NCI-H1105 treated with DMSO at 0.1 percent for 48 hours (cell line): ENCODE data around the gene CYP27A1.
A peak's percentile ranks its signal among the peaks of the same experiment; 100 is the strongest.
"Not testable (repeated sequence)": the region's sequence is repeated elsewhere in the genome, so short reads cannot be mapped to it uniquely, and the experiment has no call there.

Experiments
- DNase-seq: peaks from one replicate; lab custom pipeline; 2025; lab: John Stamatoyannopoulos, UW

Gene CYP27A1

DNA sequence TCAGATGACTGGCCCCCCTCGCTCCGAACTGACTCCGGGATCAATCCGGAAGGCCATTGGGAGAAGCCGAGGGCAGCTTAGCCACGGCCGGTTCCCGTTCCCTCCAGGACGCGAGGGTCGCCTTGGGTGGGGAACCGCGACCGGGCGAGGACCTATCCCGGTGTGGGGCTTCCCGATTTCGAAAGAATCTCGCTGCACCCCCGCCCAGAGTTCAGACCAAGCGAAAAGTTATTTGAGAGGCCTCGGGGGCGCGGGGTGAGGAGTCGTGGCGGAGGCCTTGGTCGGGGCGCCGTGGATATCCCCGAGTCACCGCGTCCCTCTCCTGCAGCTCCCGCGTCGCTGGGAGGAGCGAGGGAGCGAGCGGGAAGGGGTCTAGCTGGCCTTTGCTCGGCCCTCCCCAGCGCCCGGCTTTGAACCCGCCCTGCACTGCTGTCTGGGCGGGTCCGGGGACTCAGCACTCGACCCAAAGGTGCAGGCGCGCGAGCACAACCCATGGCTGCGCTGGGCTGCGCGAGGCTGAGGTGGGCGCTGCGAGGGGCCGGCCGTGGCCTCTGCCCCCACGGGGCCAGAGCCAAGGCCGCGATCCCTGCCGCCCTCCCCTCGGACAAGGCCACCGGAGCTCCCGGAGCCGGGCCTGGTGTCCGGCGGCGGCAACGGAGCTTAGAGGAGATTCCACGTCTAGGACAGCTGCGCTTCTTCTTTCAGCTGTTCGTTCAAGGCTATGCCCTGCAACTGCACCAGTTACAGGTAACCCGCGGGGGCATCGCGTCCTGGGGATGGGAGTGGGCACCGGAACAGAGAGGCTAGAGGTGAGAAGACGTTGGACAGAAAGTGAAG, at the start of gene CYP27A1:
CYP27A1 (plus strand) TSS at position 457 of the 837 bp plus-strand sequence; CDS start at position 493, 36 bp downstream.
- DNase-seq, result peak; percentile 40

DNA sequence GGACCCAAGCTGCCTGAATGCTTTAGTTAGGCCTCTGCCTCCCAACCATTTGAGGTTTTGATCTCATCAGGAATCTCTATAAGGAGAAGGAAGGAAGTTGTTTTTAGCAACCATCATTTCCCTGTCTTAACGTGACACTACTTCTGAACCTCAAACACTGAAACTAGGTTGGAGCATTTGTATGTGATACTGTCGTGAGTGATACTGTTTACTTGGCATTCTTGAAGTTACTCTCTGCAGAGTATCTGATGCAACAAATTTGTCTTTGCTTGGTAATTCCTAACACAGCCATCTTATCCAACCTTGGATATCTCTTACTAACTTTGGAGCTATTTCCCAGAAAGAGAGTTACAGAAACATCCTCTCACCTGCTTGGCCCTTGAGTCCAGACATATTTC, 49.2 kb upstream of the CYP27A1 start:
- no peak for DNase-seq

DNA sequence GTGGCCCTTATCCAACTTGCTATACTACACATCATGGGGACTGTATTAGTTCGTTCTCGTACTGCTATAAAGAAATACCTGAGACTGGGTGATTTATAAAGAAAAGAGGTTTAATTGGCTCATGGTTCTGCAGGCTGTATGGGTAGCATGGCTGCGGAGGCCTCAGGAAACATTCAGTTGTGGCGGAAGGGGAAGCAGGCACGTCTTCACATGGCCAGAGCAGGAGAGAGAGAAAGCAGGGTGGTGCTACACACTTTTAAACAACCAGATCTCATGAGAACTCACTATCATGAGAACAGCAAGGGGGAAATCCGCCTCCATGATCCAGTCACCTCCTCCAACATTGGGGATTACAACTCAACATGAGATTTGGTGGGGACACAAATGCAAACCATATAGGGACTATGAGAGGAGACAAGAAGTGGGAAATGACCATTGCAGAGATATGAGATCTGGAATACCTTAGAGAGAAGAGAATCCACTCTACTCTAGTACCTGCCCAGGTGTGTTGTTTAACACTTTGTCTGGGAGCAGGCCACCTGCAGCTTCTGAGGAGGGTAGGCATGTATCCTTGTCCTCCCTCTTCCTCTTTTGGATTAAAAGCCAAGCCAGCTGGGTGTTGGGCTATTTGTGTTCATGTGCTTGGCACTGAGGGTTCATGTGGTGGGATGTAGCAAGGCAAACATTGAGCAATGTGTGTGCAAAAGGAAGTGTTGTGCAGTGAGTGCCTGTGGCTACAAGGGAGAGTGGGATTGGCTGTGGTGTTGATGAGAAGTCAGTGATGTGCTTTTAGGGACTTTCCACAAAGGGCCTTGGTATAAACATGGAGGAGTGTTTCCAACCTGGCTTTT, 48.6 kb upstream of the CYP27A1 start:
- no peak for DNase-seq

DNA sequence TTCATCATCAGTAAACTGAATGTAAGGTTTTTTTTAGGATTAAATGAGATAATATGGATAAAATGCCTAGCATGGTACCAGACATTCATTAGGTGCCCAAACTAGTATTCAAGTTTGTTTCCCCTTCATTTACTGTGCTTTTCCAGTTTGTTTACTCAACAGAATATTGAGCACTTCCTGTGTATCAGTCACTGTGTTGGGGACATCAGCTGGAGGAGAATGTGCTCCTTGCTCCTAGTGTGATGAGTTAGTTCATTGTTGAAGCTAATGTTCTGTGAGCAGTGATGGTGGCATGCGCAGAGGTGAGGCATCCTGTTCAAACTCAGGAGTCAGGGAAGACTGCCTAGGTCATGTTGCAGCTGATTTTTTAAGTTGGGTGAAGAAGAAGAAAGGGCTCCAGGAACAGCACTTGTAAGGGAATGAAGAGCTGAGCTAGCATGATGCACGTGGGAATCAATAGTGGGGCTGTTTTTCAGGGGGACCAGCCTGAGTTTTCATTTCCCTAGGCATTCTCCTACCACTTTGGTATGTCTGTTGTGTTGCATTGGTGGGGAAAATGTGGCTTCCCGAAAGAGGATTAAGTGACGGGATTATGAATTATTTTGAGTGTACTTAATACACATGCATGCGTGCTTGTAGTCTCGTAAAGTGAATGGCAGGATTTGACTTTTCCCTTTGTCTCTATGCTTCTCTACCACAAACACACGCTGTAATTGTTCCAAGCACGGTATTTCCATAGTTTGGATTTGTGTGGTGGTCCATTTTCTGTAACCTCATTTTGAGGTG, 47.6 kb upstream of the CYP27A1 start:
- DNase-seq, result no peak

DNA sequence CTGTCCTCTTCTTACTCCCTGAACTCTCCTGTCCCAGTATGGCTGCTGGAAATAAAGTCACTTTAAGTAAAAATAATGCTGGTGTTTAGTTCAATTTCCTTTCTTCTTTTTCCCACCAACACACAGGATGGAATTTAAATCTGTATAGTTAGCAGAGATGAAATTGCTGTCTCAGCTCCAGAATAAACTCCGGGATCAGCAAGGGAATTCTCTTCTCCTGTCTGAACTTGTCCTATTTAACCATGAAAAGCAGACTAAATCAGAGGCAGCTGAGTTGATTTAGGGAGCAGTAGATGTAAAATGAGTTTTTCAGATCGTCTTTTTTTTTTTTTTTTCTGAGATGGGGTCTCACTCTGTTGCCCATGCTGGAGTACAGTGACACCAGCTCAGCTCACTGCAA, 45.4 kb upstream of the CYP27A1 start:
- DNase-seq, result no peak

DNA sequence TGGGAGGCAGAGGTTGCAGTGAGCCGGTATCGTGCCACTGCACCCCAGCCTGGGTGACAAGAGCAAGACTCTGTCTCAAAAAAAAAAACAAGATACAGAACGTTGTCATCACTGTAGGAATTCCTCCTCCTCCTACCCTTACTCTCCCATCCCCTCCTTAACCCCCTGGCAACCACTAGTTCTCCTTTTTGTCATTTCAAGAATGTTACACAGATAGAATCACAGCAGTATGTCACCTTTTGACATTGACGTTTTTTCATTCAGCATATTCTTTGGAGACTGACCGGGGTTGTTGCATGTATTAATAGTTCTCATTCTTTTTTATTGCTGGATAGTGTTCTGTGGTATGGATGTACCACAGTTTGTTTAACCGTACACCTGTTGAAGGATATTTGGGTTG, 38.9 kb upstream of the CYP27A1 start:
- no peak for DNase-seq

DNA sequence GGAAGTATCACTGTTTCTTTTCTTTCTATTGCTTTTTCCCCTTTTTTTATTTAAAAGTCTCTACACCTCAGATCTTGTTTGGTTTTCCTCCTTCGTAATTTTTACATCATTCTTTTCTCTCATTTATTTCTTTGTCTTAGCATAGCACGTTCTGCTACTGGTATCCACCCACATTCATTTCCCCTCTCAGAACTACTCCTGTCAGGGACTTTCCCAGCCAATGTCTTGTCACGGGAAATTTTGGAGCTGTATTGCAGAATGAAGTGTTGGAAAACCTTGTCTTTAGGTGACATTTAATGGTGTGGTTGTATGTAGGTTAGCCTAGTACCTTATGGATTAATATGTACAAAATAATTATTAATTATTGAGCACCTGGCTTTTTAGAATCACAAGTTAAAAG, 37.3 kb upstream of the CYP27A1 start:
- DNase-seq, result no peak

DNA sequence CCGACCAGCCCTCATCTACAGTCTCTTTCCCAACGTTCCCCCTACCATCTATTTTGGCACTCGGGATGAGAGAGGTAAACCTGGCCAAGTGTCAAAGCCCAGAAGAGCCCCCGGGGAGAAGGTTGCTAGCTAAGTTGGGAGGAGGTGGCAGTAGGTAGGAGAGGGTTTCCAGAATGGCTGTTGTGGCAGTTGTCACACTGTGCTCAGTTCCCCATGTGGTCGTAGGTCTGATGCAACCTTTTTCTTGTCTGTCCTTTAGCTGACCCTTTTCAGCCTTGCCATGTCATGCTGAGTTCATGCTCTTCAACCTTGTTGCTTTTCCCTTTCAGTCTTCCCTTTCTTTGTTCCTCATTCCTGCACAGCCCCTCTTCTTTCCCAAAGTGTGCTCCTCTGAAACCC, 36.8 kb upstream of the CYP27A1 start:
- DNase-seq, result no peak

DNA sequence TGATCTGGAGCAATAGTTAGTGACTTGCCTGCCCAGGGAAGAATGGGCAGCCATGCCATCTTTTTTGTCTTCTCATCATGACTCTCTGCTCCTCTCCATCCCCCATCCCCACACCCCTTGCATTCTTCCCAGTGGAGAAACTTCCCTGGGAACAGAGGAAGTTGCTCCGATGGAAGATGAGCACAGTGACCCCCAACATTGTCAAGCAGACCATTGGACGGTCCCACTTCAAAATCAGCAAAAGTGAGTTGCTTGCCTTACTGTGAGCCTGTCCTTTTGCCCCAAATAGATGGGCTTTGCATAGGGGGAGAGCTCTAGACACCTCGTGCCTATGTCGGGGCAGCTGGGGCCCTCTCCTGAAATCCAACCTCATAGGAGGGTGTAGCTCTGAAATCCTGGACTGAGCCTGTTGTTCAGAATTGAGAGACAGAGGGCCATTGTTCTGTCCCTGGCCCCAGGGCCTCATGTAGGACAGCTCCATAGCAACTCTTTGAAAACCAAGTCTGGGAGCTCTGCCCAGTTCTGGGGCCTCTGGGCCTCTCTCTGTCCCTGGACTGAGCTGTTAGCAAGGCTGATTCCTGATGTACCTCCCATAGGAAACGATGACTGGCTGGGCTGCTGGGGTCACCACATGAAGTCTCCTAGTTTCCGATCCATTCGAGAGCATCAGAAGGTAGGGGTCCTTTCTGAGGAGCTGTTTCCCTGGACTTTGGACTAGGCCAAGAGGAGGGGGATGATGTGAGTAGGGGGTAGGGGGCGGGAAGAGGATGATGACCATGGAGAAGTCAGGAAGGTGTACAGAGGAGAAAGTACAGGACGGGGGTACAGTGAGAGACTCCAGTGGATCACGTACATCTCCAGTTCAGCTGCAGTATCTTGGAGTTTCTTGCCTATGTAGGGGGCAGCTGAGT, 36.1 kb upstream of the CYP27A1 start:
- DNase-seq, result no peak

DNA sequence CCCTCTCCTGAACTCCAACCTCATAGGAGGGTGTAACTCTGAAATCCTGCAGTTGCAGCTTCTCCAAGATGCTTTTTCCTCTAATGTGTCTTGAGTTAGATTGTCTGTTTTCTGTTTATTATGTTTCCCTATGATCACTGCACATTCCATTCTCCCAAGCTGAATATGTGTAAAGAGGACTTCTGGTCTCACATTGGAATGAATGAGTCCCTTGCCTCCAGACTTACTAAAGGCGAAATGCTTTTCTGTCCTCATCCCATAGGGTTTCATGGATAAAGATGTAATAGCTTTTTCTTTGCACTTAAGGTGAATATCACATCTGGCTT, 35.5 kb upstream of the CYP27A1 start:
- no peak for DNase-seq

DNA sequence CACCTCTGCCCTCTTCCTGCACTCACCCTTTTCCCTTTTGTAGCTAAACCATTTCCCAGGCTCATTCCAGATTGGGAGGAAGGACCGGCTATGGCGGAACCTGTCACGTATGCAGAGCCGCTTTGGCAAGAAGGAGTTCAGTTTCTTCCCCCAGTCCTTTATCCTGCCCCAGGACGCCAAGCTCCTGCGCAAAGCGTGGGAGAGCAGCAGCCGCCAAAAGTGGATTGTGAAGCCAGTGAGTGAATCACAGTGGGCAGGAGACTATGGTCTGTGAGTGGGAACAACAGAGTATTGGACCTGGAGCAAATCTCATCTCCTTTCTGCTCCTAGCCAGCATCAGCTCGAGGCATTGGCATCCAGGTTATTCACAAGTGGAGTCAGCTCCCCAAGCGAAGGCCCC, 35.0 kb upstream of the CYP27A1 start:
- DNase-seq, result no peak

DNA sequence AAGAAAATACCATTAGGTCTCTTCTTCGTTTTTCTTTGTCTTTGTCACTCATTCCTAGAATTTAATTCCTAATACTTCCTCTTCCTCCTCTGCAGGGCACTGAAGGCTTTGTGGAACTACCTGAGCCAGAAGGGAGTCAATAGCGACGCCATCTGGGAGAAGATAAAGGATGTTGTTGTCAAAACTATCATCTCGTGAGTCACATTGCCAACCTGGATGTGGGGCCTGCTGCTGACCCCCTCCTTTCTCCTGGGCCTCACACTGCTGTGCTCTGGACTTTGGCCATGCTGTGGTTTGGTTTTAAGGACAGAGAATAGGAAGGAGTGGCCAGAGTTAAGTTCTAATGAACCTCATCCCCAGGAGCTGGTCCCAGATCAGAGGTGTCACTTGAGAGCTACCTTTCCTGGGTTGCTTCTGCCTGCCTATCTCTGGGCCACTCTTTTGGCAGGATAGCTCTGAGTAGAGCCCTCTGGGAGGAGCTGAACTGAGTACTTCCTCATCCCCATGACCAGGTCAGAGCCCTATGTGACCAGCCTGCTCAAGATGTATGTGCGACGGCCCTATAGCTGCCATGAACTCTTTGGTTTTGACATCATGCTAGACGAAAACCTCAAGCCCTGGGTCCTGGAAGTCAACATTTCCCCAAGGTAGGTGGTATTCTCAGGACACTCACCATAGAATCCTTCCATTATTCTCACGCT, 33.1 kb upstream of the CYP27A1 start:
- no peak for DNase-seq

DNA sequence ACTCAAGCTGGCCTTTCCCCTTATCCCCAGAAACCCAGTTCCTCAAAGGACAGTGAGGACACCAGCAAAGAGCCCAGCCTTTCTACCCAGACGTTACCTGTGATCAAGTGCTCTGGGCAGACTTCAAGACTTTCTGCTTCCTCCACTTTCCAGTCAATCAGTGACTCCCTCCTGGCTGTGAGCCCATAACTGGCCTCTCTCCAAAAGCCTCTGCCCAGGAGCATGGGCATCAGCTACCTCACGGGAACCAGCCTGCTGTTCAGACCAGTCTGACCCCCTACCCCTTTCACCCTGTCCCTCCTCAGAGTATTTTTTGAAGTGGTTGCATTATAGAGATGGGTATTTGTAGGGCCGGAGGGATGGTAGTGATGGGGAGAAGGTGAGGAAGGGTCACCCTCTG, 27.7 kb upstream of the CYP27A1 start:
- DNase-seq, result no peak

DNA sequence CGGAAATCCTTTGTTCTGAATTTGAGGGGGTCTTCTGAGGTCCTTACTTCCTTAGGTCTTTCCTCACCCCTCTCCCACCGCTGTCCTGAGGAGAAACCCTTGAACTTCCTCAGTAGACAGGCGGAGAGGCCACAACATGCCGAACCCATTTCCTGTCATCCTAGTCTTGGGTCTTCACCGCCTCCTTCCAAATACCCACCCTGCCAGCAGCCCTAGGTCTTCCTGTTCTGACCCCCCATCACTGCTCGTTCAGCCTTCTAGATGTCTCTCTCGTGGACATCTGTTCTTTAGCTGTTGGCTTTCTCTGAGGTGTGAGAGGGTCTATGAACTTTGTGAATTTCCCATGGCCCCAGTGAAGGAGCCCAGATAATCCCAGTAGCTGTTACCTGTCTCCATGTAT, 27.2 kb upstream of the CYP27A1 start:
- no peak for DNase-seq

DNA sequence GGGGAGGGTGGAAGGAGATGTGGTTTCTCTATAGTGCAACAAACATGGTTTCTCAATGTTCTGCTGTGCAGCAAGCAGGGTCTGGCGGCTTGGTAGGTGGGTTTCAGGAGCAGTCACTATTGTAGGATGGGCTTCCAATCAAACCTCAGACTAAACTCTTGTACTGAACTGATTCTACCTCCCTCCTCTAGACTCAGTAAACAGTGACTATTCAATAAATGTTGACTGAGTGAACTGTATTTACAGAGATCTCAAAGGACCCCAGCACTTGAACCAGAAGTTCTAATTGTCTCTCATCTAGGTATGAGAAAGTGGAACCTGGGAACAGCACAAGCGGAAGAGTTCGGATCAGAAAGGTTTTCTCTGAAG, 26.8 kb upstream of the CYP27A1 start:
- DNase-seq, result no peak

DNA sequence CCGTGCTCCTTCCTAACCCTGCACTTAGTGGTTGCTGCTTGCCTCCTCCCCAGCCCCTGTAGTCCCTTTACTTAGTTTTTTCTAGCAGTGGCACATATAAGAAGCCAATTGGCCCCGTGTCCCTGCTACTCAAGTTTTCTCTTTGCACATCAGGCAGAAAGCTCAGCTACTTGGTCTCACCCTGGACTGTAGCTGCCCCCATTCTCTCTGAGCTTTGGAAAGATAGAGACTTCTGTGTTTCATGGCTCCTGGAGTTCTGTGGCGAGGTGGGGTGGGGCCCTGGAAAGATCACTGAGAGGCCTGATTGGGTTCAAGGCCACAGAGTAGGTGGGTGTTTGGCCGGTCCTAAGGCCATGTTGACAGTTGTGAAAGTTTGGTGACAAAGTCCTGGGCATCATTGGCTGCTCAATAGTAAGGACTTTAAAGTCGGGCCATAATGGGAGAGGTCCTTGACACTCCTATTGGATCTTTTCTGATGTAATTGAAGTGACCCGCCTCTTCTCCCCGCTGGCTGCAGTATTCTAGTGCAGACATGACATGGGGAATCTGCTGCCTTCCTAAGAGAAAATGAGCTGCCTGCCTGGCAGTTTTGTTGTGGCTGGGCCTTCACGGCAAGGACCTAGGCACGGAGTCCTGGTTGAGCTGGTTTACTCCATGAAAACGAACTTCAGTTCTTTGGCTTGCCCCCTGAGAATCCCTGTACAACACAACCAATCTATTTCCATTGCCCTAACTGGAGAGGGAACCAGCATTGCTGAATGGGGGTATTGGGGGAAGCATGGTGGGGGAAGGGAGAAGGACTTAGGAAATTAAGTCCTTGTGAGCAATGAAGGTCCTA, 26.2 kb upstream of the CYP27A1 start:
- no peak for DNase-seq

DNA sequence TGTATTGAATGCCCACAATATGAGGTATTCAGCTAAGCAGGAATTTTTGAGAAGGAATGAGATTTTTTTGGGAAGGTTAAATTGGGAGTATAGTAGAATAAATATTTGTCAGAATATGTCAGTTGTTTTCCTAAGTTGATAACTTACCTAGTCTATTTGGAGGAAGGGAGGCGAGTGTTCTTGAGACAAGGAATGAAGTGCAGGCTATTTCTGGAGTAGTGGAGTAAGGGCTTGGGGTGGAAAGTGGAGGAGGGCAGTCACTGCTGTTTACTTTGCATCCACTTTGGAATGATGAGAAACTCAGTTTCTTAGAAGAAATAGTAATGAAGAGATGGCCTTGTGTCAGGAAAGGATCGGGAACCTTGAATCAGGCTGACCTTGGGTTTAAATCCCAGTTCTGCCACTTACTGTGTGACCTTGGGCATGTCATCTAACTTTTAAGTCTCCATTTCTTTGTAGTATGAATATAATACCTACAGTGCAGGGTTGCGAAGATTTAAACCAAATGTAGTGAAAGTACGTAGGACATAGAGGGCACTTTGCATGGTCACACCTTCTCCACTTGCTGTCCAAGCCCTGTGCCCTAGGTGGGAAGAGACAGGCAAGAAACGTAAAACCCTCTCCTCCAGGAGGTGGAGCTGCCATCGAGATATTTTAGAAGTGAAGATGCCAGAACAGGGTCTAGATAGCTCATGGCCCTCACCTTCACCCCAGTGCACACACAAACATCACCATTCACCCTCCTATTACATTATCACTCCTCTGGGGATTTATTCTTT, 25.2 kb upstream of the CYP27A1 start:
- DNase-seq, result no peak

DNA sequence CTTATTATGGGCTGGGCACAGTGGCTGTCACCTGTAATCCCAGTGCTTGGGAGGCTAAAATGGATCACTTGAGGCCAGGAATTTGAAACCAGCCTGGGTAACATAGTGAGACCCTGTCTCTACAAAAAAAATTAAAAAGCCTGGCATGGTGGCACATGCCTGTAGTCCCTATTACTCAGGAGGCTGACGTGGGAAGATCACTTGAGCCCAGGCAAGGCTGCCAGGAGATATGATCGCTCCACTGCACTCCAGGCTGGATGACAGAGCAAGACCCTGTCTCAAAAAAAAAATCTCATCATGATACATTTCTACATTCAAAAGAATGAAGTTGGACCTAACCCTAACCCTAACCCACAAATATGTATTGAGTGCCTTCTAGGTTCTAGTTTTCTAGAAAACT, 20.2 kb upstream of the CYP27A1 start:
- no peak for DNase-seq

DNA sequence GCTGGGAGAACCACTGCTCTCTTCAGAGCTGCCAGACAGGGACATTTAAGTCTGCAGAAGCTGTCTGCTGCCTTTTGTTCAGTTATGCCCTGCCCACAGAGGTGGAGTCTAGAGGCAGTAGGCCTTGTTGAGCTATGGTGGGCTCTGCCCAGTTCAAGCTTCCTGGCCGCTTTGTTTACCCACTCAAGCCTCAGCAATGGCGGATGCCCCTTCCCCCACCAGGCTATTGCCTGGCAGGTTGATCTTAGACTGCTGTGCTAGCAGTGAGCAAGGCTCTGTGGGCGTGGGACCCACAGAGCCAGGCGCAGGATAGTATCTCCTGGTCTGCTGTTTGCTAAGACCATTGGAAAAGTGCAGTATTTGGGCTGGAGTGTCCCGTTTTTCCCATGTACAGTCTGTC, 9.2 kb upstream of the CYP27A1 start:
- not testable (repeated sequence) for DNase-seq
